Islet precursor cell (in vitro differentiated cells): ENCODE data around the gene KDM5B.

Source experiments
- DNase-seq: peaks from one replicate; pipeline ENCODE4 v3.0.0-alpha.2; 2018

KDM5B gene

GRCh38 chr1:202710070-202711045 is 97.9 kb downstream of the KDM5B start, which contains the start of gene SYT2:
Gene SYT2, minus strand, starts transcription at chr1:202710454. Its CDS starts 104,682 bp downstream, at chr1:202605772.
- peak; percentile 87 for DNase-seq

- no peak for DNase-seq
Measured at GRCh38 chr1:202709276-202710041, 98.8 kb downstream of the KDM5B start.

GRCh38 chr1:202708456-202709275 is 99.6 kb downstream of the KDM5B start:
- no peak for DNase-seq

GRCh38 chr1:202706851-202707250 is 101.4 kb downstream of the KDM5B start:
- no peak for DNase-seq

- no peak for DNase-seq
Measured at GRCh38 chr1:202704601-202705000, 103.6 kb downstream of the KDM5B start.

- no peak for DNase-seq
Measured at GRCh38 chr1:202703191-202703590, 105.0 kb downstream of the KDM5B start.

GRCh38 chr1:202702088-202702487 is 106.1 kb downstream of the KDM5B start:
- no peak for DNase-seq

GRCh38 chr1:202701200-202701599 is 107.0 kb downstream of the KDM5B start:
- no peak for DNase-seq

GRCh38 chr1:202700061-202700460 is 108.2 kb downstream of the KDM5B start:
- DNase-seq: no peak

- no peak for DNase-seq
Measured at GRCh38 chr1:202698276-202698675, 109.9 kb downstream of the KDM5B start.

- DNase-seq: no peak
Measured at GRCh38 chr1:202697038-202697437, 111.2 kb downstream of the KDM5B start.

GRCh38 chr1:202694314-202694713 is 113.9 kb downstream of the KDM5B start:
- no peak for DNase-seq

GRCh38 chr1:202692959-202693555 is 115.2 kb downstream of the KDM5B start:
- peak; percentile 85 for DNase-seq

GRCh38 chr1:202691816-202692215 is 116.4 kb downstream of the KDM5B start:
- no peak for DNase-seq

GRCh38 chr1:202689493-202690342 is 118.5 kb downstream of the KDM5B start:
- no peak for DNase-seq

GRCh38 chr1:202689082-202689481 is 119.1 kb downstream of the KDM5B start:
- DNase-seq: no peak

GRCh38 chr1:202688401-202688800 is 119.8 kb downstream of the KDM5B start:
- DNase-seq: no peak

- DNase-seq: no peak
Measured at GRCh38 chr1:202687798-202688197, 120.4 kb downstream of the KDM5B start.

GRCh38 chr1:202687370-202687769 is 120.9 kb downstream of the KDM5B start:
- DNase-seq: no peak

GRCh38 chr1:202685641-202686040 is 122.6 kb downstream of the KDM5B start:
- DNase-seq: peak; percentile 65

GRCh38 chr1:202684716-202685115 is 123.5 kb downstream of the KDM5B start:
- no peak for DNase-seq
